Thoracic aorta (tissue), 2 donors: ENCODE results near the gene GRB14. TPM values are rescaled to one million over a fixed set of nuclear protein-coding genes. Genes with fewer than 3 reads are reported as not detected.
"Not testable (repeated sequence)": the region's sequence is repeated elsewhere in the genome, so short reads cannot be mapped to it uniquely, and the experiment has no call there.

Experiments used
- ATAC-seq: fragments of 150-250 bp; one replicate; pipeline ENCODE4 v1.8.0; 2017; ENCODE audit warnings: low read depth; ENCODE audit not compliant: insufficient number of reproducible peaks, low FRiP score
- DNase-seq: peaks from one replicate; pipeline ENCODE4 v3.0.0-alpha.2; 2020; ENCODE audit warnings: low spot score
- H3K27ac ChIP-seq, 2 donors: fragments of 200-600 bp; sonication (generic); 1 replicate in 1 of 2; 2 replicates in 1 of 2; pipeline ENCODE4 v1.5.1; 2016; ENCODE audit warnings: mild to moderate bottlenecking in 2 of 2, moderate library complexity in 2 of 2
- H3K27me3 ChIP-seq: fragments of 200-600 bp; sonication (generic); replicated peaks from 2 replicates; pipeline ENCODE4 v1.6.0; 2016; ENCODE audit warnings: mild to moderate bottlenecking; ENCODE audit not compliant: insufficient read depth
- H3K36me3 ChIP-seq: fragments of 200-600 bp; sonication (generic); one replicate; pipeline ENCODE4 v1.5.1; 2016
- H3K4me1 ChIP-seq, 2 donors: fragments of 200-600 bp; sonication (generic); 1 replicate in 1 of 2; 2 replicates in 1 of 2; pipeline versions ENCODE4 v1.5.1 to v1.6.0; 2016; ENCODE audit warnings: low read depth in 2 of 2, mild to moderate bottlenecking in 1 of 2; ENCODE audit not compliant: control insufficient read depth in 1 of 2
- H3K4me3 ChIP-seq: fragments of 200-600 bp; sonication (generic); 2 replicates; pipeline ENCODE4 v1.5.1; 2016; ENCODE audit warnings: mild to moderate bottlenecking
- H3K9me3 ChIP-seq: fragments of 200-600 bp; sonication (generic); 2 replicates; pipeline ENCODE4 v1.5.1; 2016
- total RNA-seq, 2 donors: library from RNA; depleted of rRNA; stranded (reverse); fragments of >200 nt; gene quantifications; one replicate each; pipeline versions ENCODE4 v1.1.0 to v1.2.3, GENCODE V29; 2016
- TF ChIP-seq, protein P1 (sequence below): fragments of 200-600 bp; sonication (generic); IDR thresholded peaks from one replicate; pipeline ENCODE4 v1.5.1; 2019; ENCODE audit warnings: antibody characterized with exemption

The GRB14 gene
- total RNA-seq, 2 donors from 2014 or later: 4.7 to 7.9 TPM

- no peaks in the 10 kb centered on the region for H3K4me1 ChIP-seq
- H3K27me3 ChIP-seq: no peaks in the 10 kb centered on the region
- H3K4me3 ChIP-seq: no peak overlapping the region
- H3K27ac ChIP-seq: no peak overlapping the region
- H3K9me3 ChIP-seq: peaks cover 11% of the 10 kb centered on the region
- TF ChIP-seq, protein P1, sequence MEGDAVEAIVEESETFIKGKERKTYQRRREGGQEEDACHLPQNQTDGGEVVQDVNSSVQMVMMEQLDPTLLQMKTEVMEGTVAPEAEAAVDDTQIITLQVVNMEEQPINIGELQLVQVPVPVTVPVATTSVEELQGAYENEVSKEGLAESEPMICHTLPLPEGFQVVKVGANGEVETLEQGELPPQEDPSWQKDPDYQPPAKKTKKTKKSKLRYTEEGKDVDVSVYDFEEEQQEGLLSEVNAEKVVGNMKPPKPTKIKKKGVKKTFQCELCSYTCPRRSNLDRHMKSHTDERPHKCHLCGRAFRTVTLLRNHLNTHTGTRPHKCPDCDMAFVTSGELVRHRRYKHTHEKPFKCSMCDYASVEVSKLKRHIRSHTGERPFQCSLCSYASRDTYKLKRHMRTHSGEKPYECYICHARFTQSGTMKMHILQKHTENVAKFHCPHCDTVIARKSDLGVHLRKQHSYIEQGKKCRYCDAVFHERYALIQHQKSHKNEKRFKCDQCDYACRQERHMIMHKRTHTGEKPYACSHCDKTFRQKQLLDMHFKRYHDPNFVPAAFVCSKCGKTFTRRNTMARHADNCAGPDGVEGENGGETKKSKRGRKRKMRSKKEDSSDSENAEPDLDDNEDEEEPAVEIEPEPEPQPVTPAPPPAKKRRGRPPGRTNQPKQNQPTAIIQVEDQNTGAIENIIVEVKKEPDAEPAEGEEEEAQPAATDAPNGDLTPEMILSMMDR: no peak
- no peaks in the 10 kb centered on the region for H3K36me3 ChIP-seq
- ATAC-seq (no peak), DNase-seq (no peak)
Observed at GRCh38 chr2:164651361-164651760, 30.1 kb upstream of the GRB14 start.

GRCh38 chr2:164644036-164644700 lies 22.9 kb upstream of the GRB14 start:
- no peaks in the 10 kb centered on the region for H3K27me3 ChIP-seq
- ATAC-seq (no peak), DNase-seq (no peak)
- H3K9me3 ChIP-seq: no peaks in the 10 kb centered on the region
- H3K4me1 ChIP-seq: no peaks in the 10 kb centered on the region
- H3K27ac ChIP-seq: no peak overlapping the region
- TF ChIP-seq, protein P1: no peak
- no peak overlapping the region for H3K4me3 ChIP-seq
- no peaks in the 10 kb centered on the region for H3K36me3 ChIP-seq

- no peaks in the 10 kb centered on the region for H3K27me3 ChIP-seq
- no peaks in the 10 kb centered on the region for H3K36me3 ChIP-seq
- TF ChIP-seq, protein P1: no peak
- no peak overlapping the region for H3K27ac ChIP-seq
- DNase-seq (no peak), ATAC-seq (no peak)
- no peaks in the 10 kb centered on the region for H3K9me3 ChIP-seq
- no peaks in the 10 kb centered on the region for H3K4me1 ChIP-seq
- H3K4me3 ChIP-seq: no peak overlapping the region
Observed at GRCh38 chr2:164642946-164643555, 21.8 kb upstream of the GRB14 start.

DNA sequence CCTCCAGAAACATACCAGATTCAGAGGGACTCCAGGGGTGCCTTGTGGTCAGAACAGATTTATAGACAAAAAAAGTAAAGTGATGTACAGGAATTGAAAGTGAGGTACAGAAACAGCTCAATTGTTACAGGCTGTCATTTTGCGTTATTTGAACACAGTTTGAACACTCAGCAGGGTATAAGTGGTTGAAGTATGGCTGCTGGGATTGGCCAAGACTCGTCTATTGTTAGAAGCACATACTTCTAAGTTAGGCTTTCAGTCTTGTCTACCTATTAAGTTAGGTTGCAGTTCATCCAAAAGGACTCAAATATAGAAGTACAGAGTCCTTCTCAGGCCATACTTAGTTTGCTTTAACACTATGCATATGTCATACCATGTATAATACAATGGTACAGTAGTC lies 21.0 kb upstream of the GRB14 start:
- Histone ChIP-seq H3K27me3 (no peaks in the 10 kb centered on the region), H3K36me3 (no peaks in the 10 kb centered on the region), H3K4me3 (no peak overlapping the region), H3K27ac (no peak overlapping the region), H3K9me3 (no peaks in the 10 kb centered on the region), H3K4me1 (no peaks in the 10 kb centered on the region)
- ATAC-seq (no peak), DNase-seq (no peak)
- TF ChIP-seq, protein P1: no peak

GRCh38 chr2:164628319-164628718 lies 7.0 kb upstream of the GRB14 start:
- not testable (repeated sequence) for ATAC-seq, H3K27me3 ChIP-seq, H3K9me3 ChIP-seq, DNase-seq, H3K27ac ChIP-seq, H3K4me3 ChIP-seq, H3K36me3 ChIP-seq
- H3K4me1 ChIP-seq: peaks cover 0 to 16% of the 10 kb centered on the region in 2 donors
